OCI-M2 (cell line): ENCODE results near the gene ST3GAL2.

ENCODE experiments used
- DNase-seq: peaks from one replicate; lab custom pipeline; 2025; ENCODE audit not compliant: unreplicated experiment; lab: John Stamatoyannopoulos, UW

ST3GAL2 gene

DNA sequence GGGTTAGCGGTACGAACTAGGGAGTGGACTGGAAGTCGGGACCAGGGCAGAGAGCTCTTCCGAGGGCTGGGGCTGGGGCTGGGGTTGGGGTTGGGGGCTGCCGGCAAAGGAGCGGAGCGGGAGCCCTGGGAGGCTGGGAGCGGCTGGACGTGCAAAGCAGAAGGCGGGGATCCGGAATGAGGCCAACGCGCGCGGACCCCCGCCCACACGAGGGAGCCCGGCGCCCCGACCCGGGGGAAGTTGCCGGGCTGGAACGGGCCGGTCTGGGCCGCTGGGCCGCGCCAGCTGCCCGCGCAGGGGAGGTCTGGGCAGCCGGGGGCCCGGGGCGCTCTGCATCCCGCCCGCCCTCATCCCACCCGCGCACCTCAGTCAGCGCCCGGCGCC lies 323 bp downstream of the ST3GAL2 start:
- DNase-seq, result no peak

DNA sequence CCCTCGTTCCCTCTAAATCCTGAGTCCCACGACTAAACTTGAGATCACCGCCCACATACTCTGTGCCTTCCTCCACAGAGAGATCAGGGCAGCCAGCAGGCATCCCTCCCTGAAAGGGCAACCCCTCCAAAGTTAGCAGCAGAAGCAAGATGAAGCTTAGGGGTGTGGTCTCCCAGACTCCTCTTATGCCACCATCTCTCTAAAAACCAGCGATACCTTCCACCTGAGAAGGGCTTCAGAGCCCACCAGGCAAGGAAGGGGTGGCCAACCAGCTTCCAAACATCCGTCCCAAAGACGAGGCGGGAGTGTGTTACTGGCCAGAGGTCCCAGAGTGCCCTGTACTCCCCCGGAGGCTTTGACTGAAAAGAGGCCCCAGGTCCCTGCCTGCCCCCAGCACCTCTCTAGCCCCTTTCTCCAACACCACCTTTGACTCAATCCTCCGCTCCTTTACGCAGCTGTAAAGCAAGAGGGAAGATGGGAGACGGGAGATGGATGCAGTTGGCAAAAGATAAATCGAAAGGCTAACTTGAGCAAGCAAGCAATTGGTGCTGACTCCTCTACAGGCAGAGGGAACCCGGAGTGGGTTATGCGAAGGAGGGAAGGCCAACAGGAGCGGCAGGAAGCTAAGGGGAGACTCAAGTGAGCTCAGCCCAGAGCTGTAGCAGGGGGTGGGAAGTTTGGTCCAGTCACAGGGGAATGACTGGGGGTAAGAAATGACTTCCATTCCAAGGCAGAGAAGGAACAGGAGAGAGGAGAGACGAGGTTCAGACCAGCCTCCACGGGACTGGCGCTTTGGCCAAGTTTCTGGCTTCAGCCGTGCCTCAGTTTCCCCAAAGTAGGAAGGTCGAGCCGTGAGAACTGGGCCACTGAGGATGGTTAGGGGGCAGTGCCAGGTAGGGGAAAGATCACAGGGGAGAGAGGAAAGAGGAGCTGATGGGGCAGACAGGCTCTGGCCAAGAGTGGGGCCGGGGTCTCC lies 1.0 kb downstream of the ST3GAL2 start:
- DNase-seq, result no peak

DNA sequence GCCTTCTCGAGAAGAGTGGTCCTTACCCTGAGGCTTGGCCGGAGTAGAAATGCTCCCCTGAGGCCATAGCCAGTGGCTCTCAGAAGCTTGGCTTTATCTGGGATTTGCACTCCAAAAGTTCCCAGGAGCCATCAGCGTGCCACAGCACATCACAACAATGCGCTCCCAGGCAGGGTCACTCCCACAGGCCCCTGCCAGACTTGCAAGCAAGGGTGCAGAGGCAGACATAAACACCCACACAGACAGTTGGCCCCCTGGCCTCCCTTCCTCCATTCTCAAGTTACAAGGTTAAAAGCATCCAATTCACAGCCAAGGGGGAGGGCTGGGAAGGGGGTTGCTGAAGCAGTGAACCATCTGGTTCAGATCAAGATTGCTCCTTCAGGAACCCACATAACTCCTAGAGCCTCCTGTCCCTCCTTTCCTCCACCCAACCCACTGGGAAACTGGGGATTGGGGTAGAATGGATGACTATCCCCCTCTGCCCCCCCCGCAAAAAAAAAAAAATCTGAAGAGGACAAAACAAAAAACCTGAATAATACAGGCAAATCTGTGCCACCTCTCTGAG lies 1.8 kb downstream of the ST3GAL2 start:
- peak; percentile 71 for DNase-seq

DNA sequence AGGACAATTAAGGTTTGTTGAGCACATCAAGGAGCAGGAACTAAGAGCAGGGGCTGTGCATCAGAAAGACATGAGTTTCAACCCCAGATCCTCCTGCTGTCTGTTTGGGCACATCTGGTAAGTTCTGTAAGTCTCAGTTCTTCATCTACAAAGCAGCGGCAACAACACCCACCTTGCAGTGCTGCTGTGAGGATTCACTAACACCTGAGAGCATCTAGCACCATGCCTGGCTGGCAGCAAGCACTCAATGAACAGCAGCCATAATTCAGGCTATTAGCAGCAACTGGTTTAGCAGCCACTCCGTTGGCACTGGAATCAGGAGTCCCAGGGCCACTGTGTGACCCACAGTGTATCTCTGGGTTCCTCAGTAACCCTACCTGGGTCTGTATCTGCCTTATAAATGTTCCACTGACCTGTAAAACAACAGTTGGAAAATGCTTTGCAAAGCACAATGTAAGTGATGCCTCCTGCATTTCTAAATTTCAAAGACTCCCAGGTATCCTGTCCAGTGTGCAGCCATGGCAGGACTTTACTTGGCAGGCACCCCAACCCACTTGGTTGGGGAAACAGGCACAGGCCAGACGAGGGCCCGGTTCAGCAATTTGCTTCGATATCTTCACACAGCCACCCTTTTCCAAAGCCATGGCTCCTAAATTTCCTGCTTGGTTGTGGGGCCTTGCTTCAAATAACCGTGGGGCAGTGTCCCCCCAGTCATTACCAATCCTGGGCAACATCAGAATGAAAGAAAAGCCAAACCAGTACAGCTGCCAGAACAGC lies 4.2 kb downstream of the ST3GAL2 start:
- no peak for DNase-seq

DNA sequence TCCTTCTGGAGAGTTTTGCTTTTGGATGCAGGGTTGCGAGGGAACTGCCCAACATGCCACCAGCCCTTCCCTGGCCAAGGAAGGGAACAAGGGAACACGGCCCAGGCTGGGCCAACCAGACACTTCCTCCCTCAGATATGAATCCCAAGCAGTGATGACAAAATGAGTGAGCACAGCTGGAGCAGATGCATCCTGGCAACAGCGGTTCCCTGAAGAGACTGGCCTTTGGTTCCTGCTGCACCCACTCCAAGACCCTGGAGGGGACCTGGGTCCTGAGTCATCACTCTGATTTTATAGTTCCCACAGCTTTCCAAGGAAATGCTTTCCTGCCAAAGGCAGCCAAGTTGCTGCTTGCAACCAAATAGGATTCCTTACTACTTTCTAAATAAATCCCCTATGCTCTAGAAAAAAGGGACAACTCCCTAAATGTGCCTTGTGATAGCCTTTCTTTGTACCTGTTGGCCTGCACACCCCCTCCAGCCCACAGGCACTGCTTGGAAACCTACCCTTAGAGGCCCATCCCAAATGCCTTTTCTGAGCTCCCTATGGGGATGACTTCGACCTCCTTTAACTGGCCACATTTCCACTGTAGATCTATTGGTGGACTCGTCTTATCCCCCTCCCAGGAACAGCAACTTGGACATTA lies 5.3 kb downstream of the ST3GAL2 start:
- DNase-seq, result no peak

DNA sequence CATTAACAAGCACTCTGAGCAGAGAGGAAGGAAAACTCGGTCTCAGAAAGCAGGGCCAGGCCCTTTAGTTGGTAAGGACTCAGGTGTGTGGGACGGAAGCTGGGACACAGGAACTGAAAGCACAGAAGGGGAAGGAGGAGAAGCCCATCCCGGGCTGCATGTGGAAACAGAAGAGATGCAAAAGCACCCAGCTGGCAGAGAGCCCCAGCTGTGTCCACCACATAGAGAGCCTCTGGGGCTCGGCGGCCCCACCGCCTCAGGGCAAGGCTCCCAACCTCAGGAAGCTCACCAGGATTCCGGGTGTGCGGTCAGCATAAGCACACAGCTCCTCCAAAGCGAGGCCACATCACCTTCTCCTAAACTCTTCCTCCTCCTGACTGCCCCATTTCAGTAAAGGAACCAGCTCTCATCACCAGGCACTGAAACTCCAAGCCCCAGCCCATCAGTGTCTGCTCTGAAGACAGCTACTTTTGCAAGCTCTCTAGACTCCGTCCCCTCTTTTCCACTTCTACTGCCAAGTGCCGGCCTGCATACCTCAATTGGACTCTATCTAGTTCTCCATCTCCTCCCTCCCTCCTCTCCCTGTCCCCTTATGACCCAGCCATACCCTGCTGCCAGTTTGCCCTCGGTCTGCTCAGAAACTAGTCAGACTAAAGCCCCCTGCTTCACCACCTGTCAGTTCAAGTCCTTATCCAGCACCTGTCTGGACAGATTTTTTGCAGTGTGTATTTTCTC lies 6.0 kb downstream of the ST3GAL2 start:
- no peak for DNase-seq

DNA sequence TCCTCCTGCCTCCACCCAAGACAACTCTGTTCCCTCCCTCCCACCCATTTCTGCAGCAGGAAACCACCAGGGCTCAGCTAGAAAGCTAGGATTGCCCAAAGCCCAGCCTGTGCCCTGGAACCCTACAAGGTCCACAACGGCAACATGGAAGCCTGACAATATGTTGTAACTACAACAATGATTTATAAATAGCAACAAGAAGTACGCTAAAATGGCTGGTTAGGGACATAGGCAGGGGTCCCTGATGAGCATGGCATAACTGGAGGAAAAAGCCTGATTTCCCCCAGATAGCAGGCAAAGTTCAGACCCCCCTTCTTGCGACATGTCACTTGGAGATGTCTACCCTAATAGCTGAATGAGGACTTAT lies 6.6 kb downstream of the ST3GAL2 start:
- no peak for DNase-seq

DNA sequence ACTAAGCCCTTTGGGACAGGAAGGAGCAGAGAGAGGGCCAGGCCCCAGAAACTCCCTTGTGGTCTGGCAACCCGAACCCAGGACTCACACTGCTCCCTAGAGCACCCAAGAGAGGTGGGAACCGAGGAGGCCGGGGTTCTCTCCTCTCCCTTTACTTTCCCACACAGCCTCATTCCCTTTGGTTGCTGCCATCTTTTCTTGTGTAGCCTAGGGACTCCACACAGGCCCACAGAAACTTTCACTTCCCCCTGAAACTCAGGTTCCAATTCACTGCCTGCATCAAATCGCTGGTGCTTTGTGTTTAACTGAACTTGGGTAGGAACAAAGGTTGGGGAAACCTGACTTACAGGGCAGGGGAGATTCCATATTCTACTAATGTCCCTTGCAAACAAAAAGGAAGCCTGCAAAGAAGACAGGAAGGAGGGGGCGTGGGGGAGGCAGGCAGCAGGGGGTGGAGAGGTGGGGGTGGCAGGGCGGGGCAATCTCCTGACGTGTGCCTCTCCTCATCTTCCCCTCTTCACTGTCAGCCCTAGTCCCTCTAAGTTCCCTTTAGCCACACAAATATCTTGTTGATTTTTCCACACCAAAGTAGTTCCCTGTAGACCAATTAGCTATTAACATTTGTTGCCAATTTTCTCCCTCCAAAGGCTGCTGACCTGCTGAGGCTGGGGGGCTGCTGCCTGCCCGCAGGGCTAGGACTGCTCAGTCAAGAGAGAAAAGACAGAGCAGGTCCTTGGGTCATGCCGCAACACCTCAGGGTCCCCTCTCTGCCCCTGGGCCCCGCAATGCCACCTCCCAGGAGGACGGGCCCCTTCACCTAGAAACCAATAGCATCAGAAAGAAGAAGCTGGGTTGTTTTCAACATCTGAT lies 8.0 kb downstream of the ST3GAL2 start:
- no peak for DNase-seq

DNA sequence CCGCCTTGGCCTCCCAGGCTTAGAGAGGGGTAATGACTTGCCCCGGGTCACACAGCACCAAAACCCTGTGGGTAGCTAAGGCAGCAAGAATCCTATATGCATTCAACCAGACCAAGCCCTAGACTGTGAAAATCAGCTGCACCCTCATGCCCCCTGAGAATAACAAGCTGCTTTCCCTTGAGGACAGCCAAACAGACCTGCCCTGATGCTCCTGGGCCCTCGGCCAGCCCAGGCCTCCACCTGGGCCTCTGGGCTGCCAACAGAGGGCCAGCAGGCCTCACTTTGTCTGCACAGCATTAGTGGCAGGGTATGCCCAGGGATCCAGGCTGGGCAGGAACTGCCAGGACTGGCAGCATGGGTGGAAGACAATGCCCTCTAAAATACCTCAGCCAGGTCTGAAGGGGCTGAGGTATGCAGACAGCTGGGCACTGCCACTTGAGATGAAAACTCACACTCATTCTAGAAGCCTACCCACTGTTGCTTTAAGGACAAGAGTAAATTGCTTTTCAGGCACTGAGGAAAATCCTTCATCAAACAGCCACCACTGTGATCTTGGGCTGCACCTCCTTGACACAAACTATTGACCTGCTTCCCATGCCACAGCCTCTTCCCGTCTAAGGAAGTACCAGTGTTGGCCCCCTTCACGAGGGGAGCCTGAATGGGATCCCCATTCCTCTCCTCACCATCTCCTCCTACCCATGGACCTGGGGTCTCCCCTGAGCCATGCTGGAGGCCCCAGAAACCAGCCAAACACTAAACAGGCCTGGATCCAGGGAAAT lies 8.8 kb downstream of the ST3GAL2 start:
- no peak for DNase-seq

DNA sequence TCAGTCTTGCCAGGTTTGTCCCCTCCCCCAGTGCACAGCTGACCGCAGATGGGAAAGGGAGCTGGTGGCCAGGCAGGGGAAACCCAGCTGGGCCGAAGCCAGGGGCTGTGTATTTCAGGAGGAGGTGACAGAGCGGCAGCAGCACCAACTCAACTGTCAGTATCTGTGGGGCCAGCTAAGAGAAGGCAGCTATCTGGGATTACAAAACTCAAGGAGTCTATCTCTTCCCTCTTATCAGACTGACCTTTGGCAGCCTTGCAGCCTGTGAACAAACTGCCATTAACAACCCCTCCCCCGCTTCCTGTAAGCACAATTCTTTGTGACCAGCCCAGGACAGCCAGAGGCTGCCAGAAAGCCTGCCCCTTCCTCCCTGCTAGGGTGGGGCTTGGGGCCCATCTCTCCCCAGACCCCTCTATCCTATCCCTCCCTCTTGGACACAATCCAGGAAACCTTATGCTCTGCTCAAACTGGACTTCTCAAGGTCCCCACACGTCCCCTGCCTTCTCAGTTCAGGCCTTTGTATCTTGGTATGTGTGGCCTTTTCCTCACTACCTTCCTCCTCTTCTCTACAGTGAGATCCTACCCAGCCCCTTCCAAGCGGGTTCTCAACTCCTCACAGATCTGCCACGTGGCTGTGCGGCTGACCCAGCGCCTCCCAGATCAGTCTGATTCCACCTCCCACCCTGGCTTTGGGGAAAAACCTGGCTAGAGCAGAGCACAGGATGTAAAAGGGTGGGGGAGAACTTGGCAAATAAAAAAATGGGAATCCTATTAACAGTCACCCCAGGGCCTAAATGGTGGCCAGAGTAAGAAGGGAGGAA lies 10.5 kb downstream of the ST3GAL2 start:
- peak; percentile 87 for DNase-seq

DNA sequence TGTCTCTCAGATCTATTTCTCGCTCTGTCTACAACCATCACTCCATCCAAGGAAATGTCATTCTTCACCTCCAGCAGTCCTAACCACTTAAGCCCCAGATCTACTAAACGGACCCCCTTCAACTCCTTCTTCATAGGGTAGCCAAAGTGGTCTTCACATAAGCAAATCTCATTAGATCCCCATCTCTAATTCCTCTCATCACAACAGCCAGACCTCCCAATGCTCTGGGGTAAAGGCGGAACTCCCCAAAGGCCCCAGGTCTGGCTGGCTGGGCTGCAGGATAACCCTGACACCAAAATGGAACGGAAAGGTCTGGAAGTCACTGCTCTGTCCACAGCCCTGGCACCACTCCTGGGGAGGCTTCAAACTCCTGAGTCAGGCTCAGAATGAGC lies 11.1 kb downstream of the ST3GAL2 start:
- DNase-seq, result no peak

DNA sequence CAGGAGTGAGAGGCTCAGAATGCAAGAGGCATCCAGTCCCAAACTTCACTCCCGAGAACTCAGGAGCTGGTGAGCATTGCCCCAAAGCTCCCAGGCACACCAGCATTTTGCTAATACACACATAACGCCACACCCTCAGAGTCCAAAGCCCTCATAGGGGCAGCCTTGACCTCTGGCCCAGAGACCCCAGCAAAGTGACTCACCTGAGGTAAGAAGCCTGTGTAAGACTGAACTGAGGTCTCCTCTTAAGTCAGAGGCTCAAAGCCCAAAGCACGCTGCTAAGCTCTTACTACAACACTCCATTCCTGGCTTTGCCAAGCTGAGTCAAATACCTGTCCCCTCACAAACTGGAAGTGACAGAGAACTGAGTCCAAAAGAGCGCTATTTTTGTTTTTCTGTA lies 16.4 kb downstream of the ST3GAL2 start:
- DNase-seq, result no peak

DNA sequence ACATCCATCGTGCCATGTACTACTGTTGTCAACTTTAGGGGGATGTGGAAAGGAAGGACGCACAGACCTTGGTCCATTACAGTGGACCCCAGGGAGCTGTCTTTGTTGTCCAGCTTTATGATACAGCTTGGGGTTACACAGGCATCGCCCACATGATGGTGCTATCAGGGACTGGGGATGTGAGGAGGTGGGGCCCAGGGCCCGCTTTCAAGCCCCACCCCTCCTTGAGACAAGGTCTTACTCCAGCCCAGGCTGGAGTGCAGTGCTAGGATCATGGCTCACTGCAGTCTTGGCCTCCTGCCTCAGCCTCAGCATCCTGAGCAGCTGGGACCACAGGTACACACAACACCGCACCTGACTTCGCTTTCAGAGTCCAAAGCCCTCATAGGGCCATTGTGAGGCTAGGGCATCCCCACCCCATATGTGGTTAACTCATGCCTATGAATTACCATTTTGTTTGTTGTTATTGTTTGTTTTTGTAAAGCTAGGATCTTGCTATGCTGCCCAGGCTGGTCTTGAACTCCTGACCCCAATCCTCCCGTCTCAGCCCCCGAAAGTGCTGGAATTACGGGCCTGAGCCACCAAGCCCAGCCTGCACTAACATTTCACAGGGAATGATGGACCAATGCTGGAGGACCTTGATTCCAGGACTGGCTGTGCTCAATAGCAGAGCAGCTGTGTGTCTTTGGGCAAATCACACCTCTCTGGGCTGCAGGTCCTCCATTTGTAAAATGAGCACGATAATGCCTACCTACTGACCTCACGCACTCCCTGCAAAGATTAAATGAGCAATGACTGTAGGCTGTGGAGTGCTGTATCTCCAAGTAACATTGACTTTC lies 17.2 kb downstream of the ST3GAL2 start:
- DNase-seq, result no peak

DNA sequence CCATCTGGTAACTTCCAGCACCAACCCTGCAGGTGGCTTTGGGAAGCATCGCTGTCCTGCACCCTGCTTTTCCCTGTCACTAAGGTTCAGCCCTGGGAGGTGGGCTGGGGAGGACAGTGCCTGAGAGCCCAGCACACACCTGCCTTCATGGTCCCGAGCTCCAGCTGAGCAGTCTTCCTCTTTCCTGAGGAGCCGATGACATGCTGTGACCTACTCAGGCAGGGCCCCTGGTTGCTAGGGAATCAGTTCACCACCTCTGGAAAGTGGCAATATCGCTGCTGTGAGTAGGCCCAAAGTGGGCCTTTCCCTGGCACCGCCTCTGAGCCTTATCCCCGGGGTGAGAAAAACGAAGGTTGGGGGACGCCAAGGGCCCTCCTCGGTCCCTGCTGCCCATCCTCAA lies 17.9 kb downstream of the ST3GAL2 start:
- no peak for DNase-seq

DNA sequence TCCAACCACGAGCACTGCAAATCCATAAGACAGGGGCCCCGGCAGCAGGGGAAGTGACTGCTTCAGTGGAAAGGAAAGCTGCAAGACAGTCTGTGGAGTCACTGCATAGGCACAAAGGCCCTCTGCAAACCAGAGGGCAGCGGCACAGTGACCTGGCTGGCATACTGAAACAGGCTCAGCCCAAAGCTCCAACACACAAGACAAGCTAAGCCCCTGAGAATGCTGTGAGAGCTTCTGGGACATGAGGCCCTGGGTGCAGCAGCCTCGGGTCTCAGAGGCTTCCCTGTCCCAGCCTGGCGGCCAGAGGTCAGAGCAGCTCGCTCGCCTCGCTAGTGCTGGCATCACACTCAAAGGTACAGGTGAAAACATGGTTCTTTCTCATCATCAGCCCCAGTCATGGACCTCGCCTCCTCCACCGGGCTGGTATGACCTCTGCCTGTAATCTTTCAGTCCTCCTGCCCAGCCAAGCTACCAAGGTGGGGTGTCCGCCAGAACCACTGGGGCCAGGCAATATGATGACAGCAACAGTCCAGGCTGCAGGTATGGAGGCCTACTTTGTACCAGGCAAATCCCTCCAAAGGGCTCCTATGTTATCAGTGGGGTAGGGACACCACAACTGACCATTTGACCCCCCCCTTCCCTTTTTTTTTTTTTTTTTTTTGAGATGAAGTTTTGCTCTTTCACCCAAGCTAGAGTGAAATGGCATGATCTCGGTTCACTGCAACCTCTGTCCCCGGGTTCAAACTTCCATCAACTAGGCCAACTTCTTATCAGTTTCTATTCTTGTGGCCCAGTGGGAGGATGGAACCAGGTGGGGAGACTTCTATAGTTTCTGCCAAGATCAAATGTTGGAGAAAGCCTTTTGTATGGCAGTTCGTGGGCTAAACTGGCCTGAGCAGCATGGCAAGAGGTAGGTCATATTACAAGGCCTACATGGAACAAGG lies 19.2 kb downstream of the ST3GAL2 start:
- no peak for DNase-seq

DNA sequence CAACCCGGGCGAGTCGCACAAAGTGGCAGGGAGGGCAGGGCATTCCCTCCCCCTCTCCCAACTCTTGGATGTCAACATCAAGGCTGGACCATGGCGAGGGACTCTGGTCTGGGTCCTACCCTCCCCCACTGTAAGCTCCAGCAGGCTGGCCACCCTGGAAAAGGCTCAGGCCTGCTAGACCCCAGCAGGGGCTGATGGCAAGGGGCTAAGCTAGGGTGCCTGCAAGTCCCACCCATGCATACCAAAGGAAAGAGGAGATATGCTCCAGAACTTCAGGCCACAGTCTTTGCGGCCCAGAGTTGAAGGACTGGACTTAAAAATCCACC lies 19.9 kb downstream of the ST3GAL2 start:
- DNase-seq, result no peak
